Body of pancreas (tissue), 4 donors: ENCODE measurements around the gene SEC22A. TPM values are rescaled to one million over a fixed set of nuclear protein-coding genes. Genes with fewer than 3 reads are reported as not detected.

Experiments used
- ATAC-seq: fragments of 150-250 bp; one replicate; pipeline ENCODE4 v1.9.1; 2016
- DNase-seq, 4 donors: peaks; one replicate each; pipeline ENCODE4 v3.0.0-alpha.2; 2019
- H3K27ac ChIP-seq, 4 donors: fragments of 200-600 bp; sonication (generic); 1 replicate in 3 of 4; 2 replicates in 1 of 4; pipeline versions ENCODE4 v1.5.1 to v1.6.1; 2016 to 2019; ENCODE audit warnings: mild to moderate bottlenecking in 1 of 4, mixed read lengths in 1 of 4, moderate library complexity in 1 of 4
- H3K27me3 ChIP-seq, 2 donors: fragments of 200-600 bp; sonication (generic); one replicate each; pipeline ENCODE4 v1.6.0; 2016; ENCODE audit warnings: mild to moderate bottlenecking in 1 of 2
- H3K36me3 ChIP-seq, 2 donors: fragments of 200-600 bp; sonication (generic); replicated peaks in 1 of 2; 2 replicates each; pipeline ENCODE4 v1.5.1; 2016; ENCODE audit warnings: low read depth in 2 of 2; ENCODE audit not compliant: insufficient read depth in 1 of 2
- H3K4me1 ChIP-seq: fragments of 200-600 bp; sonication (generic); one replicate; pipeline ENCODE4 v1.6.0; 2016
- H3K4me3 ChIP-seq, 2 donors: fragments of 200-600 bp; sonication (generic); 1 replicate in 1 of 2; 2 replicates in 1 of 2; pipeline ENCODE4 v1.5.1; 2016 to 2019
- H3K9me3 ChIP-seq, 3 donors: fragments of 200-600 bp; sonication (generic); 1 replicate in 2 of 3; 2 replicates in 1 of 3; pipeline ENCODE4 v1.5.1; 2016
- CTCF ChIP-seq, 7 experiments: fragments of 450-650 bp in 4 of 7; fragments of 200-600 bp in 3 of 7; sonication (generic) in 3 of 7; IDR thresholded peaks; one replicate each; pipeline ENCODE4 v1.5.1; 2016 to 2019; ENCODE audit warnings: antibody characterized with exemption in 7 of 7
- POLR2A ChIP-seq, 3 donors: fragments of 450-650 bp; IDR thresholded peaks; one replicate each; pipeline ENCODE4 v1.6.1; 2016; ENCODE audit warnings: antibody characterized with exemption in 3 of 3, mild to moderate bottlenecking in 2 of 3
- WGBS, 2 donors: methylation state at CpG; one replicate each; pipeline ENCODE4 v1.1.5; 2017; 5-methylcytosine and 5-hydroxymethylcytosine counted together
- intact Hi-C: fragments of 100-400 bp; cut with DNase I; formaldehyde crosslinking; loops from one replicate; pipeline ENCODE4 v1.15.1; 2023
- total RNA-seq, 2 donors: library from RNA; depleted of rRNA; stranded (reverse); fragments of >200 nt; gene quantifications; one replicate each; pipeline ENCODE4 v1.1.0, GENCODE V29; 2016

The SEC22A gene
- total RNA-seq, 2 donors from 2014 or later: 16.5 to 18.4 TPM

- no peak for TF ChIP-seq CTCF (IDR thresholded peaks at IDR 0.05)
- TF ChIP-seq POLR2A (IDR thresholded peaks at IDR 0.05): no peak
- no peak overlapping the region for H3K27ac ChIP-seq
- H3K36me3 ChIP-seq: no peaks in the 10 kb centered on the region
- WGBS, 2 donors: 52 to 66% methylated on average over 10 to 14 of the region's 14 CpGs
- DNase-seq: no peak
- no peaks in the 10 kb centered on the region for H3K4me1 ChIP-seq
- intact Hi-C loops: no loop called here
- H3K9me3 ChIP-seq: no peaks in the 10 kb centered on the region
- no peaks in the 10 kb centered on the region for H3K27me3 ChIP-seq
- H3K4me3 ChIP-seq: no peak overlapping the region
- no peak for ATAC-seq
These were observed 112.9 kb downstream of the SEC22A start for GRCh38 chr3:123314359-123315270.

- no peak for TF ChIP-seq CTCF (IDR thresholded peaks at IDR 0.05)
- TF ChIP-seq POLR2A (IDR thresholded peaks at IDR 0.05): no peak
- WGBS, 2 donors: 69% methylated on average over 4 of the region's 4 CpGs
- no peaks in the 10 kb centered on the region for H3K36me3 ChIP-seq
- H3K4me1 ChIP-seq: no peaks in the 10 kb centered on the region
- H3K27ac ChIP-seq: no peak overlapping the region
- ATAC-seq: no peak
- DNase-seq: no peak
- no peak overlapping the region for H3K4me3 ChIP-seq
- H3K9me3 ChIP-seq: no peaks in the 10 kb centered on the region
- H3K27me3 ChIP-seq: no peaks in the 10 kb centered on the region
- intact Hi-C loops: no loop called here
These were observed 113.5 kb downstream of the SEC22A start for GRCh38 chr3:123315271-123315595.

DNA sequence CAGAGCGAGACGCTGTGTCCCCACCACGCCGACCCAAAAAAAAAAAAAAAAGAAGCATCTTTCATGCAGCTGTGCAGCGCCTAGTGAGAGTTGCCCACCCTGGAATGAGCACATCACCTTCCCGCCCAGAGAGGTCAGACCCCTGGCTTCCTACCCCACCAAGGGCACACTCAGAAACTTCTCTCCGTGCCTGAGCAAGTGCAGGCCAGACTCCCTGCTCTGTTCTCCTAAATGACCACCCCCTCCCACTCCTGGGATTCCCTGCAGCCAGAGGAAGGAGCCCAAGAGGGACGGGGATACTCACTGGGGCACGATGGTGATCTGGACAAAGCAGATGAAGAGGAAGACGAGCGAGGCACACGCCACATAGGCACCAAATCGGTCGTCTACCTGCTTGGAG lies 116.0 kb downstream of the SEC22A start:
- no peaks in the 10 kb centered on the region for H3K4me1 ChIP-seq
- ATAC-seq (no peak), DNase-seq (no peak)
- H3K27ac ChIP-seq: no peak overlapping the region
- H3K9me3 ChIP-seq: no peaks in the 10 kb centered on the region
- WGBS, 2 donors: 85 to 89% methylated on average over 14 of the region's 14 CpGs
- no peak overlapping the region for H3K4me3 ChIP-seq
- no peaks in the 10 kb centered on the region for H3K36me3 ChIP-seq
- TF ChIP-seq POLR2A (IDR thresholded peaks at IDR 0.05) (no peak), CTCF (IDR thresholded peaks at IDR 0.05) (no peak)
- intact Hi-C loops: no loop called here
- no peaks in the 10 kb centered on the region for H3K27me3 ChIP-seq

DNA sequence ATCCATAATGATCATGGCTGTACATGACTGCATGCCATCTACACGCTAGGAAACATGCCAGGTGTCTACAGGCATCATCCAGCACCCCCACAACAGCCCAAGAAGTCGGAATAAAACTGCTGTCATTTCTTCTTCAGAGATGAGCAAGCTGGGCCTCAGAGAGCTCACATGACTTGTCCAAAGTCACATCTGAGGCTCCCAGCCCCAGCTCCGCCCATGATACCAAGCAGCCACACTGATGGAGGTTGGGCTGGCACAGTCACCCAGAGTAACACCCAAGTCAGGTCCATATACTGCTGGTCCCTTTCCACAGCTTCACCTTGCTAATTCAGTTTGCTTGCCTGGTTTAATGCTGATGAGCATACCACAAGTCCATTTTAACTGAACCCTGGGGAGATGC lies 116.6 kb downstream of the SEC22A start:
- Histone ChIP-seq H3K36me3 (no peaks in the 10 kb centered on the region), H3K27ac (no peak overlapping the region), H3K4me1 (no peaks in the 10 kb centered on the region), H3K27me3 (no peaks in the 10 kb centered on the region), H3K4me3 (no peak overlapping the region), H3K9me3 (no peaks in the 10 kb centered on the region)
- no peak for DNase-seq
- intact Hi-C loops: no loop called here
- ATAC-seq: no peak
- no peak for TF ChIP-seq POLR2A (IDR thresholded peaks at IDR 0.05)
- no peak for TF ChIP-seq CTCF (IDR thresholded peaks at IDR 0.05)
- WGBS, 2 donors: 80 to 85% methylated on average over 3 of the region's 3 CpGs

DNA sequence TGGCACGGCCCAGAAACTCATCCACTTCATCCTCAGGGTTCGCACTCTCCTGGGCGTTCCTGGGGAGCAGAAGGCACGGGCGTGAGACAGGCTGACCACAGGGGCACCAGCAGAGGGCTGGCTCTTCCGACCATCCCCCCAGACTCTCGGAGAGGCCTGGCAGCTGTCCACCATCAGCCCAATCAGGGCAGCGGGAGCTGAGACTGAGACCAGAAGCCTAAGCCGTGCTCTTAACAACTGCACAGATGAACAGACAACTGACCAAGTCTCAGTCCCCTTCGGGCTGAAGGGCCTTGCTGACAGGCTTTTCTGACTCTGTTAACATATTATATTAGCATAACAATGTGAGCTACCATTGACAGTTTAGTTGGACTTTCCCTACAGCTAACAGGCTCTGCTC lies 118.0 kb downstream of the SEC22A start:
- intact Hi-C loops: loop anchor here (10.0 kb wide), 1 partner anchor 245 kb away; no protein-coding TSS in a partner anchor
- TF ChIP-seq POLR2A (IDR thresholded peaks at IDR 0.05): no peak
- TF ChIP-seq CTCF (IDR thresholded peaks at IDR 0.05): no peak

More for the DNA sequence above, 118.0 kb downstream of the SEC22A start:
- no peaks in the 10 kb centered on the region for H3K27me3 ChIP-seq
- WGBS, 2 donors: 59 to 69% methylated on average over 7 to 10 of the region's 10 CpGs
- no peak for ATAC-seq
- H3K36me3 ChIP-seq: no peaks in the 10 kb centered on the region
- no peak for DNase-seq
- no peak overlapping the region for H3K27ac ChIP-seq
- H3K9me3 ChIP-seq: no peaks in the 10 kb centered on the region
- no peak overlapping the region for H3K4me3 ChIP-seq
- no peaks in the 10 kb centered on the region for H3K4me1 ChIP-seq
